GM19452 (cell line): Measurements from ENCODE around the gene SDCBP2.

Experiments
- ATAC-seq: cut with Tn5 transposase; IDR thresholded peaks from one replicate; pipeline ENCODE4 v1.9.1; 2021; ENCODE audit not compliant: unreplicated experiment

The SDCBP2 gene

DNA sequence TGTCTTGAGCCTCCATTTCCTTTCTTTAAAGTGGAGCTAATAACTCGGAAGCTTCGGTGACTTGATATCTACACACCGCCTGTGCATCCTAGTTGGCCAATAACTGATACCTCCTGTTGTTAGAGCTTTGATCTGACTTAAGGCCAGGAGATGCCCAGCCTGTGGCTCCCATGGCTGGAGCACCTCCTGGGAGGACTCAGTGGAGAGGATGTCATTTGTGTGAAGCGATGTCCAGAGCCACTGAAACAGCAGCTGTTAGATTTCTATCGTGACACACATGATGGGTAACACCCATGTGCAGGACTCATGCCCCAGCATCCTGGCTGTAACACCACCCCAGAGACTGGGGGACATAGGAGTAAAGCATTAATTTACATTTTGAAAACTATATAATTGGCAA, 30.8 kb downstream of the SDCBP2 start:
- ATAC-seq: no peak

DNA sequence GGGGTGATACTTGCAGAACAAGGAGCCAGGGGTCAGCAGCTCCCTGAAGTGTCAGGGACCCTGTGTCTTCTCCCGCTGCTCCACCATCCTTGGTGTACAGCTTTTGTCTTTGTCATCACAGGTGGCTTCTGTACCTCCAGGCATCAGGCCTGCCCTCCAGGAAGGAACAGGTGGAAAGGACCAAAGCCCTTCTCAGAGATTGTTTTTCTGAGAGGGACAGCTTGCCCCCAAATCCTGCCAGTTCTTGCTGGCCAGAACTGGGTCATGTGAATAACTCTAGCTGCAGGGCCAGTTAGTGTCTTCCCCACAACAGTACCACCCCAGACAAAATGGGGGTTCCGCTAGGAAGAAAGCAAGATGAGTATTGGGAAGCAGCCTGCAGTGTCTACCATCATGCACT, 31.5 kb downstream of the SDCBP2 start:
- no peak for ATAC-seq

DNA sequence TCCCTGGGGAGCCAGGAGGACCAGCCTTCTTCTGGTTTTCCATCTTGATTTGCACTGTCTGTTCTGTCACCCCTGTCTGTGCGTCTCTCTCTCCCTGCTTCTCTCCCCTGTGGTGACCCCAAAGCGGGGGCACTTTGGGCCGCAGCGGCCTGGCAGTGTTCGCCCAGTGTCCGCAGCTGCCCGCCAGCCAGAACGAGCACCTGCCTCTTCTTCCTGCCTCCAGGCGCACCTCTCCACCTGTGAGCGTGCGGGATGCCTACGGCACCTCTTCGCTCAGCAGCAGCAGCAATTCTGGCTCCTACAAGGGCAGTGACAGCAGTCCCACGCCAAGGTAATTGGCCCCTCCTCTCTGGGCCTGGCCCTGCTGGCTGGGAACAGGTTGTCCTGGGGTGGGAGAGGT, 32.0 kb downstream of the SDCBP2 start:
- no peak for ATAC-seq

DNA sequence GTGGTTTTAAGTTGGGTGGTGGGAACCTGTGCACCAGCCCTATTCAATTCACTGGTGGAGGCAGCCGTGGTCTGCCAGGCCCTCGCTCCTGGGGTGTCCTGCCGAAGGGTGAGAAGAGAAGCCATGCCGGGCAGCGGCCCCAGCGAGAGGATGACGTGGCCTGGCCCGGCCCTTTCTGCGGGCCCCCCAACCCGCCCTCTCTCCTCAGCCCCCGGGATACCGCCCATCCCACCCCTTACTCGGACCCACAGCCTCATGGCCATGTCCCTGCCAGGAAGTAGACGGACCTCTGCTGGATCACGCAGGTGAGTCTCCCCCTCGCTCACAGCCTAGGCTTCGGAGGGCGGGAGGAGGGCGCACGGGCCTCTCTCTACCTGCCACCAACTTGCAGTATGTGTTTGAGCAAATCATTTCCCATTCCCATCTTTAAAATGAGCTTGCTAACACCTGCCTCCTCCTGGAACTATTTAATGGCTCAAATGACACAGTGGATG, 32.8 kb downstream of the SDCBP2 start:
- ATAC-seq: no peak

DNA sequence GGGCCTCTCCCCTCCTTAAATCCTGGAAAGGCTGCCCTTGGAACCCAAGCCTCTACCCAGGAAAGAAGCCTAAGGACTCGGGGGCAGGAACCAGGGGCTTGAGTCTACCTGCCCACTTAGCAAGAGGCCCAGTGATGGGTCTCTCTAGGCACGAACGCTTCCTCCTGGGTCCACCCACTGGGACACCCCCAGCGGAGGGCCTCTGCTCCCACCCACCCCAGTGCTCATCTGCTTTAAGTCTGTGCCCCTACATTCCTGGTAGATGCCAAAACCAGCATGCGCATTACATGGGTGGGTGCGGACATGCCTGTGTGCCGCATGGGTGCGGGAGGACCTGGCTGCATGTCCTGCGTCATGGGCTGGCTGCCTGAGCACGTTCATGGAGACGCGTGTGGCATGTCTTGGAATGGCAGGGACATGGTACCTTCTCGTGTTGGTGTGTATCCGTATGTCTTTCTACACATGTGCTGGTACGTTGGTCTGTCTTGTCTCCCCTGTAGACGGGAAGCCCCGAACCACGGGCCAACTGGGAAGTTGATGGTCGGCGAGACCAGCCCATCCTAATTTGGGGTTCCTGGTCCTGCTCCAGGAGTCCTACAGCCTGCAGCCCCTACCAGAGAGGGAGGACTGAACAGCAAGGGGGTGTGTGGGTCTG, 33.5 kb downstream of the SDCBP2 start:
- ATAC-seq: no peak

DNA sequence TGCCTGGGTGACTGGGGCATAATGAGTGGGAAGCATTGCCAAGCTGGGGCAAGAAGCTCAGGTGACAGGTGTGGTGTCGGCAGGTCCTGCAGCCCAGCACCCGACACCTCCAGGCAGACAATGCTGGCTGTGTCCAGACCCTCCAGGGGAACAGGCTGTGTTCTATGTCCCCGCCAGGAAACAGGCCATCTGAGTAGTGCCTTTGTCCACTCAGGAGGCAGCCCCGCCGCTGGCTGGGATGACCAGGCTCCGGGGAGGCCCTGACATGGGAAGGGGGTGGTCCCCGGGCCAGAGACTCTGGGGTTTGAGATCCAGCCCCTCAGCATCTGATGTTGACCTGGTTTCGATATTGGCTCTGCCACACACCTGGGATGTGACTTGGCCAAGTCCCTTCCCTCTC, 34.4 kb downstream of the SDCBP2 start:
- ATAC-seq: no peak

DNA sequence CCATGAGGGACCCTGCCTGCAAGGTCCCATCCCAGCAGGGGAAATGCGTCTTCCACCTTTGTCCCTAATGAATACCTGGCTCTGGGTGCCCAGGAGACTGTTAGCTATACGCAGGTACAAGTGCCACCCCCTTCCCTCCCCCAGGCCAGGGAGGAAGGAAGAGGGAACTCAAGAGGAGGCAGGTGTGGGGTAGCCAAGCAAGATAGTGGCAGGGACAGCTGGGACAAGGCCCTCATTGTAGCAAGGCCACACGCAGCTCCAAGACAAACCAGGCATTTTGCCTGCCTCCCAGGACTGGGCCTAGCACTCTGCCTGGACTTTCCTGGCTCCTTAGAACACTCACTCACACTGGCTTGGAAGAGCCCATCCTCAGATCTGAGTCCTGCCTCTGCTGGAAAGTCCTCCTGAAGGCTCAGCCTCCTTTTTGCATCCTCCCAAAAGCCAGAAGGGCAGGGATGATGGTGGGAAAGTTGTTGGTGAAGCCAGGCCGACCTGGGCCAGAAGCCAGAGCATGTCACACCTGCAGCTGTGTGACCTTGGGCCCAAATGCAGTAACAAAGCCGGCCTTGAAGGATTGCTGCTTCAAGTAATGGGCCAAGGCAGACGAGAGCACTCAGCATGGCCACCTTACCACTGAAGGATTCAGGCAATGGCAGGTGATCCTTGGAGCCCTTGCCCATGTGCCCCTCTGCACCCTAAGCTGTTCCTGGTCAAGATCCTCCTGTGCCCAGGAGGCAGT, 35.1 kb downstream of the SDCBP2 start:
- ATAC-seq: no peak

DNA sequence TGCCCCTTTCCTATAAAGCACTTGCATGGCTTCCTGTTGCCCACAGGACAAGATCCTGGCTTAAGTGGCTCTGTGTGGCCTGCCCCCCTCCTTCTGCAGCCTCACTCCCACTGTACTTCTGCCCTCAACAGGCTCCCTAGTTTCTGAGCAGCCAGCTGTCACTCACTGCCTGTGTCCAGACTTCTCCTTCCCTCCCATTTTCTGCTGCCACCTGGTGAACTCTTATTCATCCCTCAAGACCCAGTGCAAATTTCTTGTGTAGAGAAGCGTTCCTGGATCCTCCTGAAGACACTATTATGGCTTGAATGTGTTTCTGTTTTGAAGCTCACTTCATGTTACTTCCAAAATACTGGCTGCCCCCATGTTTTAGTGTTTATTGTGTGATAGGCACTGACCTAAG, 36.3 kb downstream of the SDCBP2 start:
- no peak for ATAC-seq

DNA sequence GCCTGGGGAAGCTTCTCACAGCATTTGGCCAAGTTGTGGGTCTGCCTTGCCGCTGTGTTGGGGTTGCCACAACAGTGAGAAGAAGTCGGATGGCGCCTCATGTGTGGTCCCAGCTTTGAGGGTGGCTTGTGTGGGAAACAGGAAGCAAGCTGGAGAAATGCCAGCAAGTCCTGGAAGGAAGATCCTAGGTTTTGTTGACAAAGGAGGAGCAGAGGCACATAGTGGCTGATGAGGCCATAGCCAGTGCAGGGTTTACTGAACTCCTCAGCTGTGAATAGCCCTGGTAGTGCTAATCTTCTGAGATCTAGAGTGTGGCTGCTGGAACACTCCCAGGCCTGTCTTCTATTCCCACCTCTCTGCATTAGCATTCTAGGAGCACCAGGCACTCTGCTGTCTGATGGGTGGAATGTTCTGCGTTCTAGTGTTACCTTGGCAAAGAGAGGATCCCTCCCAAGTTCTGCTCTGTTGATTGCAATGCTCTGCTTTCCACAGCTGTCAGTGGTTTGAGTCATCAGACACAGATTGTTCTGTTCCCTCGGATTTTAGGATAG, 37.7 kb downstream of the SDCBP2 start:
- no peak for ATAC-seq

DNA sequence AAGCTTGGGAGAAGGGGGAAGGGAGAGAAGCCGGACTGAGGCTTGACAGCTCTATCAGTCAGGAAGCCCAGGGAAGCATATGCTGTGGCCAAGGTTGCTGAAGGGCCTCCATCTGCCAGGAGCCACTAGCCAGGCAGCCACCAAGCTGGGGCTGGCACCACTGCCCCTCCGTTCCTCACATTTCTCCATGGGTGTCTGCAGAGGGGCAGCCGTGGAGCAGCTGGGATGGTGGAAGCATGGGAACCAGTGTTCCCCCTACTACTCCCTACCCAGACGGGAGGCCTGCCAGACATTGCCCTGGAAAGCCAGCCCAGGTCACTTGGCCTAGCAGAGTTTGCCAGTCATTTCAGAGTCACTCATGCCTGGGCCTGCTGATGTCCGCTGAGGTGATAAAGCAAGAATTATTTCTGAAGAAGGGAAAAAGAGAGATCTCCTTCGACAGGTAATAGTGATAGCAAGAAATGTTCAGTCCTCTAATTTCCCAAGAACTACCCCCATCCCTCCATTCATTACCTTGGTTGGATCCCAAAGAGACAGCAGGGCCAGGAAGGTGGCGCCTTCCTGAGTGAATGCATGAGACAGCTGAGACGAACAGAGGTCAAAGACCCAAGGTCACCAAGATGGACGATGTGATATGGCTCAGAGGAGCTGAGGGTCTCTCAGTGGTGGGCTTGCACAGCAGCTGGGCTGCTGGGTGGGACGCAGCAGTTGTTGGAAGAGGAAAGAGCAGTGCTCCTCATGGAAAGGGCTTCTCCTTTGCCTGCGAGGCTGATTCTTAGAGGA, 41.0 kb downstream of the SDCBP2 start:
- ATAC-seq: no peak

DNA sequence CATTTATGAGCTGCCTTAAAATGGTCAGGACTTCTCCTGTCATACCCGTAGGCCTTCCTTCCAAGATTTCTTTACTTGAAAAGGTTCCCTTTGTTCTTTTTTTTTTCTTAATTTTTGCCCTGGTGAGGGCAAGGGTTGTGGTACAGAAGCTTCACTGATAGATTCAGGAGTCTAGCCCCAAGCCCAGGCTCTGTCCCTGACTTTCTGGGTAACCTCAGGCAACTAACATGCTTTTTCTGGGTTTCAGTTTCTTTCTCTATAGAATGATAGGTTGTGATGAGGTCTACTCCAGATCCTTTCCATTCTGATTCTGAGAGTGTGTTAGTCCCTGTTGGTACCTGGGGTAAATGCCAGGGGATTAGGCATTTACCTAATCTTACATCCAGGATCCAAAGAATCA, 41.6 kb downstream of the SDCBP2 start:
- no peak for ATAC-seq

DNA sequence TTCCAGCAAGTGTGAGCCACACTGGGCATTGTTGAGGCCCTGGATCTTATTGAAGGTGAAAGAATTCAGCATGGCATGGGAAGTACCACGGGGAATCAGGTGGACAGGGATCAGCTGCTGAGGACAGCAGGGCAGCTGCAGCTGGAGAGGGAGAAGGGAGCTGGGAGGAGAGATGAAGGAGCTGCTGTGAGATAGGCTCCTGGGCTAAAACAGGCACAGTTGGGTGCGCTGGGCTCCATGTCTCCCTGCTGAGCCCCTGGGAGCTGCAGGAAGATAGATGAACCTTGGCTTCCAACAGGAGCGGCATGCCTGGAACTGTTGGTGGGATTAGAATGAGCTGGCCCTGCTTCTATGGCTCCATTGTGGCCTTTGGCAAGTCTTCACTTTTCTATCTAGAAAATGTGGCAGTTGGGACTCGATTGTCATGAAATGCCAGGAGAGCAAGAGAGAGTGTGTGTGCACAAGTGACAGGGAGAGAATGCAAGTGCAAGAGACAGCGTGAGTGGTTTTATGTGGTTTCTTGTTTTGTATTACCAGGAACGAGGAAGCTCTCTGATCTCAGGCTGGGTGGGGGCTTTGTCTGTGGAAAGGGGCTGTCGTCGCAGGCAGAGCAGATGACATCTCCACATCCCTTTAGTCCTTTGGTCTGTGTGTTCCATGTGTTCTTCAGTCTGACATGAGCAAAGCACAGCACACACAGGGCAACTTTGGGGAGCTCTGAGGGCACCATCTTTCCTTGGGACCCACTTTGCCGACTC, 42.5 kb downstream of the SDCBP2 start:
- ATAC-seq: no peak

DNA sequence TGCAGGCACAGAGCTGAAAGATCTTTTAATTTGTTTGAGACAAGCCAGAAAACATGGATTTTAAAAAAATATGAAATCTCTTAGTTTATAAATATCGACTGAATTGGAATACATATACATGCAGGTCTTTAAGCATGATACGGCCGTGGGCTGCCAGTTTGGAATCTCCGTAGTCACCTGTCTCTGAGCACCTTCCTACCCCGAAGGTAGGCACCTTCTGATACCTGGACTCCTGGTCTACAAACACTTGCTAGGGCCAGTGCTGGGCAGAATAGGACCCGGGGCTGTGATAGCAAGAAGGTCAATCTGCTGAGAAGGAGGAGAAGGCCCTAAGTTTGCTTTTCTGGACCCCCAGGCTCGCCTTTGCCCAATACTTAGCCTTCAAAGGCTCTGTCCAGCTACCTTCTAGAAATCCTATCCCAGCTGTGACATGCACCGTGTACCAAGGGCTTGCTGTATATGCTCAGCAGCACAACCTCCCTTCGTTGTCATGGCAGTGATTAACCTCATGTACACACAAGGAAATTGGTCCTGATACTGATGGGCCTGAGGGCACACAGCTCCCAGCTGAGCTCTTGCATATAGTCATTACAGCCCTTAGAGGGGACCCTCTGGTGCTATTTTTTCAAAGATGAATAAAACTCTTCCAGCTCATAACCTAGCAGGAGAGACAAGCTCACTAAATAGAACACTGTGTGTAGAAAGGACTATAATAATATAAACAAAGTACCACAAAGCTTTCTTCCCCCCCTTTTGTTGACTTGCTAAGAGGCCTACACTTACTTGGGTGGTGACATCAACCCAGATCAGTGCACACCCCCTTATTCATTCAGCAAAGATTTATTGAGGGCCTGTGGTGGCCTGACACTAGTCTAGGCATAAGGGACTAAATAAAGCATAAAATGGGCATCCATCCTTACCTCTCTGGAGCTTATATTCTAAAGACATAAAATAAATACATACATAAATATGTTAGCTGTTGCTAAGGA, 45.1 kb downstream of the SDCBP2 start:
- no peak for ATAC-seq

DNA sequence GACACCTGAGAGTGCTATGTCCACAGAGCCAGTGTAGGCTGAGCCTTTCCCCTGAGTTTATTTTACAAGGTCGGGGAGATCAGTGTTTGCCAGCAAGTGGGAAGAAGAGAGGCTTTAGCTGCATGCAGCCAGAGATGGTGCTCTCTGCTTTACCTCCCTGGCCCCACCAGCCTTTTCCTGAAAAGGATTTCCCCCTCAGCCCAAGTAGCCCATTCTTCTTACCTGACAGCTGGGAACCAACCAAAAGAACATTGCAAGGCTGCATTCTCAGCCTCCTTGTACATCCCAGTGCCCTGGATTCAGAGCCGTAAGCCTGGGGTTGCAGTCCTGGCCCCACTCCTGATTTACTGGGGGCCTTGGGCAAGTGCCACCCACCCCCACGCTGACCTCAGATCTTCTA, 46.0 kb downstream of the SDCBP2 start:
- ATAC-seq: no peak

DNA sequence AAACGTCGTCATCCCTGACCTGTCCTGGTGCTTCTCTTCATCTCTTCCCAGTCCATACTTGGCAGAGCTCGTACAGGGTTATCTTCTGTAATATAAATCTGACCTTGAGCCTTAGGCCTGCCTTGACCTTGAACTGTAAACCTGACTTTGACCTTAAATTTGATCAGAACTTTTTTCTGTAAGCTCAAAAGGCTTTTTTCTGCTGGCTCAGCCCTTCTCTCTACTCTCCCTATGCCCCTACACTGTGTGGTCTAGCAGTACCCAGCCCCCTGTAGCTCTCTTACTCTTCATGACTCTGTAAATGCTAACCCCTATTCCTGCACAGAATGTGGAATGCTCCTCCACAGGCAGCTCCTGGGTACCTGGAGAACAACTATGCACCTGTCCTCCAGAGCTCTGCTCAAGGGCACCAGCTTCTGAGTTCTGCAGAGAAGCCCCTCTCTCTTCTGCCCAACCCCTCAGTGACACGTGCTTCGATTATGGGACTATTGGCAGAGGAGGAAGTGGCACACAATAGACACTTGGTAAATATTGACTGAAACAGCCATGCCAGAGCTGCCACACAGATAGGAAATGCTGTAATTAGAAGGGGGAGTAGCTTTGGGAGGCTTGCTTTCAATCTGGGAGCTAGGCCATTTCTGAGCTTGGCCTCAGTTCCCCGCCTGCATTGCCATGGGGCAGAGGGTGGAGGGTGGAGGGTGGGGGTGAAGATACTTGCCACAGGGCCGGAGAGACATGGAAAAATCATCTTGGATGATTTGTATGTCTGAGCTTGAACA, 47.5 kb downstream of the SDCBP2 start:
- no peak for ATAC-seq

DNA sequence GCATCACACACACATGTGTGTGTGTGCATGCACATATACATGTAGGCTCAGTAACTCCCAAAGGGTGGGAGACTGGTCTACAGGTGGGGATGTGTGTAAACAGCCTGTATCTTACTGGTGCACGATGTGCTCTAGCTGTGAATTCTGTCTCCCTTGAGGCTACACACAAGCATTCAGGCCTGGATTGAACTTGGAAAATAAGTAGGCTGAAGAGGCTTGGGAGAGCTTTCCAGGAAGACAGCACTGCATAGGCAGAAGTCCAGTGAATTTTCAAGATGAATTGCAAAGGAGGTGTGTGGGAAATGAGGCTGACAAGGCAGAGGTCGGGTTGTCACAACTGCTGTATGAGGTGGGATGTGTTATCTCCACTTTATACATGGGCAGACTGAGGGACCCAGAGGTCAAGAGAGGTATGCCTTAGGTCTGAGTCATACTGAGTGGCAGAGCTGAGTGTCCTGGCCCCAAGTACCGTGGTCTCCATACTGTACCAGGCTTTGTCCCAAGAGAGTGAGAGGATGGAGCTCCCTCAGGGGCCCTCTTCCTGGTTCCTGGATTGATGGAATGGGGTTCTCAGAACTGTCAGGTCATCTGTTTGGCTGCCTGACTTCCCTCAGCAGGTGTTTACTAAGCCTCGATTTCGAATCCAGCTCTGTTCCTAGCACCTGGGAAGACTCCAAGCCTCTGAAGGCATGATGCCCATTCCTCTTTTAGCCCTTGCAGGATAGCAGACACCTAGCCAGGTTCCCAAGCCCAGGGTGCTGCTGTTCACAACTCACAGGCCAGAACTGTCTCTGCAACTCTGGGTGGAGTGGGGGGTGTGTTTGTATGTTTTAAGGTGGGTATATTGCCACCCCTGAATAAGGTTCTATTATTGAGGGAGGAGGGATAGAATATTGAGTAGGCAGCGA, 48.5 kb downstream of the SDCBP2 start:
- ATAC-seq: no peak

DNA sequence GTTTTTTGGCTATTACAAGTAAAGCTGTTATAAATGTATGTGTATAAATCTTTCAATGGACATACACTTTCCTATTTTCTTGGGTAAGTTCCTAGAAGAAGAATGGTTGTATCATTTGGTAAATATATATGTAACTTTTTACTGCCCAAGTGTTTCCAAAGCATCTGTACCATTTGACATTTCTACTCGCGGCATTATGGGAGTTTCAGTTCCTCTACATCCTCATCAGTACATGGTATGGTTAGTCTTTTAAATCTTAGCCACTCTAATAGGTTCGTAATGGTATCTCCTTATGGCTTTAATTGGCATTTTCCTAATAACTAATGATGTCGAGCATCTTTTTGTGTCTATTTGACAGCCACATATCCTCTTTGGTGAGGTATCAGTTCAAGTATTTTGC, 49.9 kb downstream of the SDCBP2 start:
- no peak for ATAC-seq
